Ascending aorta (tissue), 2 donors: ENCODE data around the gene MARK2. TPM values are rescaled to one million over a fixed set of nuclear protein-coding genes. Genes with fewer than 3 reads are reported as not detected.
A peak's percentile ranks its signal among the peaks of the same experiment; 100 is the strongest.

Experiments
- DNase-seq, 2 donors: peaks; one replicate each; pipeline ENCODE4 v3.0.0-alpha.2; 2019; ENCODE audit warnings: low spot score in 2 of 2
- H3K27ac ChIP-seq, 2 donors: fragments of 200-600 bp; sonication (generic); one replicate each; pipeline ENCODE4 v1.5.1; 2016 to 2017; ENCODE audit warnings: mild to moderate bottlenecking in 1 of 2
- H3K27me3 ChIP-seq: fragments of 200-600 bp; sonication (generic); one replicate; pipeline ENCODE4 v1.5.1; 2017
- H3K36me3 ChIP-seq, 2 donors: fragments of 200-600 bp; sonication (generic); one replicate each; pipeline ENCODE4 v1.5.1; 2016
- H3K4me1 ChIP-seq, 2 donors: fragments of 200-600 bp; sonication (generic); one replicate each; pipeline ENCODE4 v1.5.1; 2016 to 2017; ENCODE audit warnings: mild to moderate bottlenecking in 1 of 2
- H3K4me3 ChIP-seq, 2 donors: fragments of 200-600 bp; sonication (generic); one replicate each; pipeline ENCODE4 v1.5.1; 2016 to 2017; ENCODE audit warnings: mild to moderate bottlenecking in 1 of 2
- H3K9me3 ChIP-seq, 2 donors: fragments of 200-600 bp; sonication (generic); one replicate each; pipeline ENCODE4 v1.5.1; 2016
- intact Hi-C: fragments of 100-400 bp; cut with DNase I; formaldehyde crosslinking; loops from one replicate; pipeline ENCODE4 v1.15.1; 2023
- total RNA-seq: library from RNA; depleted of rRNA; stranded (reverse); fragments of >200 nt; gene quantifications from one replicate; pipeline ENCODE4 v1.1.0, GENCODE V29; 2016
- TF ChIP-seq, protein P1 (sequence below), 3 experiments: fragments of 200-600 bp in 2 of 3; fragments of 450-650 bp in 1 of 3; sonication (generic) in 2 of 3; IDR thresholded peaks; one replicate each; pipeline ENCODE4 v1.5.1; 2016 to 2019; ENCODE audit warnings: antibody characterized with exemption in 3 of 3, mild to moderate bottlenecking in 1 of 3, moderate library complexity in 1 of 3

Gene MARK2
- total RNA-seq, 1 donor from 2014 or later: 45.7 TPM

DNA sequence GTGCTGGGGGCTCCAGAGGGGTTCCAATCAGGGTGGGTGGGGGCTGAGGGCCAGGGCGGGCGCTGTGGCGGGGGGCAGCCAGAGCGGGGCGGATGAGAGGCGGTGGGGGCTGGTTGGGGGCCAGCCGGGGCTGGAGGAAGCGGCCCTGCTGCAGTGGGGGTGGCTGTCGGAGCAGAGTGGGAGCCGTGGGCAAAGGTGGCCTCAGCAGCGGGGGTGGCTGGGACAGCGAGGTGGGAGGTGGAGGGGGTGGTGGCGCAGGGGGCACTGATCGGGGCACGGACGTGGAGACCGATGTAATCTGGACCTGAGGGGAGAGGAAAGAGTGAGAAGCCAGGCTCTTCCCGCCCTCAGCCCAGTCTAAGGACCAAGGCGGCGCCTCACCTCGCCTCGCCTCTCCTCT is 73.0 kb downstream of the MARK2 start:
- Histone ChIP-seq H3K36me3 (peaks cover 20 to 21% of the 10 kb centered on the region in 2 donors), H3K4me1 (peaks cover 4 to 32% of the 10 kb centered on the region in 2 donors)
- TF ChIP-seq, protein P1, sequence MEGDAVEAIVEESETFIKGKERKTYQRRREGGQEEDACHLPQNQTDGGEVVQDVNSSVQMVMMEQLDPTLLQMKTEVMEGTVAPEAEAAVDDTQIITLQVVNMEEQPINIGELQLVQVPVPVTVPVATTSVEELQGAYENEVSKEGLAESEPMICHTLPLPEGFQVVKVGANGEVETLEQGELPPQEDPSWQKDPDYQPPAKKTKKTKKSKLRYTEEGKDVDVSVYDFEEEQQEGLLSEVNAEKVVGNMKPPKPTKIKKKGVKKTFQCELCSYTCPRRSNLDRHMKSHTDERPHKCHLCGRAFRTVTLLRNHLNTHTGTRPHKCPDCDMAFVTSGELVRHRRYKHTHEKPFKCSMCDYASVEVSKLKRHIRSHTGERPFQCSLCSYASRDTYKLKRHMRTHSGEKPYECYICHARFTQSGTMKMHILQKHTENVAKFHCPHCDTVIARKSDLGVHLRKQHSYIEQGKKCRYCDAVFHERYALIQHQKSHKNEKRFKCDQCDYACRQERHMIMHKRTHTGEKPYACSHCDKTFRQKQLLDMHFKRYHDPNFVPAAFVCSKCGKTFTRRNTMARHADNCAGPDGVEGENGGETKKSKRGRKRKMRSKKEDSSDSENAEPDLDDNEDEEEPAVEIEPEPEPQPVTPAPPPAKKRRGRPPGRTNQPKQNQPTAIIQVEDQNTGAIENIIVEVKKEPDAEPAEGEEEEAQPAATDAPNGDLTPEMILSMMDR (IDR thresholded peaks at IDR 0.05): no peak

DNA sequence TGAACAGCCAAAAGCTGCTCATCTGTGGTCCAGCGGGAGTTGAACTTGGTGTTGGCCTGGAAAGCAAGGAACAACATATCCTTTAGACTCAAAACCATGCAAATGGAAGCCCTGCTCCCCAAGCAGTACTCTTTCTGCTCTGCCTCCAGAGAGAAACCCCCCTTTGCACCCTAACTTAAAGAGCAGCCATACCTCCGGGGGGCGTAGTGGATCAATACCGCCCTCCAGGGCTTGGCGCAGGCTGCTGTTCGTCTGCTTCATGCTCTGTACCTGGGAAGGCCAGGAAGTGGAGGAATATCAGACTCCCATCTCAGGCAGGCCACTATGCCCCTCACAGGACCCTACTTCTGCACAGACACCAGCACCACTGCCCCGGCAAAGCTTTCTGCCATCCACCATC is 73.8 kb downstream of the MARK2 start:
- H3K27me3 ChIP-seq: no peaks in the 10 kb centered on the region
- peaks cover 12 to 13% of the 10 kb centered on the region in 2 donors for H3K36me3 ChIP-seq
- no peak overlapping the region for H3K27ac ChIP-seq
- H3K9me3 ChIP-seq: no peaks in the 10 kb centered on the region
- TF ChIP-seq, protein P1 (IDR thresholded peaks at IDR 0.05): no peak
- no peak overlapping the region for H3K4me3 ChIP-seq
- DNase-seq: no peak
- intact Hi-C loops: no loop called here
- peaks cover 4 to 39% of the 10 kb centered on the region in 2 donors for H3K4me1 ChIP-seq

More for the DNA sequence above, 73.0 kb downstream of the MARK2 start:
- Histone ChIP-seq H3K4me3 (no peak overlapping the region), H3K9me3 (no peaks in the 10 kb centered on the region), H3K27ac (peak overlapping the region; percentile 58 to 65), H3K27me3 (no peaks in the 10 kb centered on the region)
- no peak for DNase-seq
- intact Hi-C loops: no loop called here

DNA sequence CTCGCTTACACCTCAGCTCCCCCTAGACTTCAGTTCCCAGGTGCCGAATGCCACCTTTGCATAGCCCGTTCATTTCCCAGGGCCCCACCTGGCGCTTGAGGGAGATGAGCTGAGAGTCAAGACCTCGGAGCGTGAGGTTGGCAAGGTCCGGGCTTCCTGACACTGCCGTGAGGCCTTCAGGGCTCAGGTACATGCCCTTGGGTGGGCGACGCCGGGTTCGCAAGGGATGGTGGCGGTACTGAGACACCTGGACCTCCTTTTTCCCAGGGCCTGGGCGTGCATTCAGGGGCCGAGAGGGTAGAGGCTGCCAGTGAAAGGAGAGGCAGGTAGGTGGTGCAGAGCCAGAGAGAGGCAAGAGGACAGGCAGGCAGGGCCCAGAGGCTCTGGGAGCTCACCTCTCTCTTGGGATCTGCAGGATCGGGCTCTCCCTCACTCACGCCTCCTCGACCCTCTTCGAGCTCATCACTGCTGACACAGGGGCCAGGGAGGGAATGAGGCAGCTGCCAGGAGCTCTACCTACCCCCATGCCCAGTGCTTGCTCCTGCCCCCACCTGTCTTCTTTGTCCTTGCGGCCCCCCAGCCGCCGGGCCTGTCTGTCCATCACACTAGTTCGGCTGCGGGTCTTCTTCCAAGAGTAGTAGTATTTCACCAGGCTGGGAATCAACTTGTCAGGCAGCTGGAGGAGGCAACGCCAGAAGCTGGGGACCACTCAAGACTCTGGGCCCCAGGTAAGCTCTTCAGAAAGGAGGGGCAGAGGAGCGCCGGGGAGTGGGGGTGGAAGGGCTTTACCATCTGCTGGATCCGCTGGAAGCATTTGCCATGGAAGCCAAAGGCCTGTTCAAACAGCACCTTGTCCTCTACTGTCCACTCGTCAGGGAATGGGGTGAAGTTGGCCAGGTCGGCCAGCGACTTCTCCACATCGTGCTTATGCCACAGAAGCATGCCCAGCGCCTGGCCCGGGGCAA is 75.2 kb downstream of the MARK2 start:
- Histone ChIP-seq H3K27me3 (no peaks in the 10 kb centered on the region), H3K27ac (no peak overlapping the region), H3K36me3 (peaks cover 2% of the 10 kb centered on the region in 2 donors), H3K4me1 (peaks cover 12 to 40% of the 10 kb centered on the region in 2 donors), H3K4me3 (no peak overlapping the region), H3K9me3 (no peaks in the 10 kb centered on the region)
- intact Hi-C loops: no loop called here
- TF ChIP-seq, protein P1 (IDR thresholded peaks at IDR 0.05): no peak
- DNase-seq: no peak

DNA sequence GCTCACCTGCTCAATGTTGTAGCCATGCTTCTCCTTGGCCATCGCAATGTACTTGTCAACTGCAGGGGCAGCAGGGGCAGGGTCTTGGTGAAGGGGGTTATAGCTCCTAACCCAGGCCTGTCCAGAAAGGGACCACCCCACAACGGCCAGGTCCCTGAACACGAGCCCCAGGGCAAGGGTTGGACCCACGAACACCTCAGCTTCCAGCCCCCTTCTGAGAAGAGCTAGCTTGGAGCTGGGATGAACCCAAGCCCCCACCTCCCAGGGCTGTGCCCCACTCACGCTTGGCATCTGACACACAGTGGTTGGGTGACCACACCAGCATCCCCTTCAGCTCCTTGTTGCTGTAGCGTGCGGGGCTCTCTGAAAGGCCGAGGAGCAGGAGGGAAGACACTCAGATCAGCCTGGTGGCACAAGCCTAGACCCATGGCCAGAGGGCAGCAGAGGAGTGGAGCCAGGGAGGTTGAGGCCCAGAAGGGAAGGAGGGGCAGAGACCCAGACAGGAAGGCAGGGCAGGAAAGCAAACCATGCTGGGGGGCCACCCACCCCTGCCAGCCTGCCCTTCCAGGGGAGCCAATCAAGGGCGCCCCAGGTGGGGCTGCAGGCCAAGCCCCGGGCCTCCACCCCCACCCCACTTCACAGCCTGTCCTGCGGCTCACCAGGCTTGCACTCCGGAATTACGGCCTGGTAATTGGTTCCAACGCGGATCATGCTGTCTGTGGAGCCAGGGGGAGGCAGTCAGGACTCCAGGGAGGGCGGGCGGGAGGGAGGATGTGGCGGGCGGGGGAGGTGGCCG is 76.2 kb downstream of the MARK2 start:
- H3K4me1 ChIP-seq: peaks cover 18 to 43% of the 10 kb centered on the region in 2 donors
- peak overlapping the region in 1 of 2 donors; percentile 67 for H3K4me3 ChIP-seq
- intact Hi-C loops: no loop called here
- TF ChIP-seq, protein P1 (IDR thresholded peaks at IDR 0.05): no peak
- peak overlapping the region; percentile 58 to 92 for H3K27ac ChIP-seq
- H3K36me3 ChIP-seq: no peaks in the 10 kb centered on the region
- DNase-seq: no peak
- H3K9me3 ChIP-seq: no peaks in the 10 kb centered on the region
- no peaks in the 10 kb centered on the region for H3K27me3 ChIP-seq

DNA sequence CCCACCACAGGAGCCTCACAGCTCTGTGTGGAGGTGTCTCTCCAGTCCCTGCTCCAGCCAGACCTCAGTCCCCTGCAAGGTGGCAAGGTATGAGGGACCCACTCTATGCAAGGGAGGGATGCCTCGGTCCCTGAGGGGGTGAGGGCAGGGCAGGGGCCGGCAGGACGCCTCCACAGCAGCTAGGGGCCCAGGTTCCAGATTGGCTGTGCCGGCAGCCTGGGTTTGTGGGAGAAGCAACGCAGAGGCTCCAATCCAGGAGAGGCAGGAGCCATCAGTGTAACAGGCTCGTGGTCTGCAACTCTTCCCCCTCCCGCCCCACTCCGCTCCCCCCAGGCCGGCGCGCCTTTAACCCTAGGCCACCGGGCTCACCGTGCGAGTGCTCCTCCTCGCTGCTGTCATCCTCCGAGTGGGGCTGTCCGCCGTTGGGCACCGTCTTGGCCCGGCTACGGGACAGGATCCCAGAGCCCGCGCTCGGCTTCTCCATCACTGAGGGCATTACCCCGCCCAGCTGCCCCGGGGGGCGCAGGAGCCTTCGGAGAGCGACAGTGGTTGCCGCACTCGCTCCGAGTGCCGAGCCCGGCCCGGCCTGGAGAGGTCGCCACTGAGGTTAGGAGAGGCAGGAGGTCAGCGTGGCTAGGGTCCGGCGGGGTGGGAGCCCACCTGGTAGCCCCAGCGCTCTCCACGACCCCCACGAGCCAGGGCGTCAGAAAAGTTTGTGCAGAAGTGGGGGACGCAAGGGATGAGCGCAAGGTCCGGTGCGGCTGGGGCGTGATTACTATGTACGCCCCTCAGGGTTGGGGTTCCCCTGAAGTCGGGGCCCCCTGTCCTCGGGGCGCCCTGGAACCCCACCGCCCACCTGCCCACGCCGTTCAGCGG is 77.3 kb downstream of the MARK2 start:
- Histone ChIP-seq H3K27me3 (no peaks in the 10 kb centered on the region), H3K4me3 (peak overlapping the region; percentile 63 to 67), H3K9me3 (no peaks in the 10 kb centered on the region), H3K27ac (peak overlapping the region; percentile 58 to 92), H3K36me3 (no peaks in the 10 kb centered on the region), H3K4me1 (peaks cover 23 to 44% of the 10 kb centered on the region in 2 donors)
- intact Hi-C loops: no loop called here
- TF ChIP-seq, protein P1 (IDR thresholded peaks at IDR 0.05): peak; percentile 46 to 77 (median 56)
- peak in 1 of 2 donors; percentile 81 for DNase-seq
